Retina (tissue), 1 donor: Measurements from ENCODE around the gene RAET1L.
"Not testable (repeated sequence)": the region's sequence is repeated elsewhere in the genome, so short reads cannot be mapped to it uniquely, and the experiment has no call there.

Experiments
- DNase-seq: peaks from one replicate; pipeline ENCODE4 v3.0.0-alpha.2; 2016

Gene RAET1L, protein sequence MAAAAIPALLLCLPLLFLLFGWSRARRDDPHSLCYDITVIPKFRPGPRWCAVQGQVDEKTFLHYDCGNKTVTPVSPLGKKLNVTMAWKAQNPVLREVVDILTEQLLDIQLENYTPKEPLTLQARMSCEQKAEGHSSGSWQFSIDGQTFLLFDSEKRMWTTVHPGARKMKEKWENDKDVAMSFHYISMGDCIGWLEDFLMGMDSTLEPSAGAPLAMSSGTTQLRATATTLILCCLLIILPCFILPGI

DNA sequence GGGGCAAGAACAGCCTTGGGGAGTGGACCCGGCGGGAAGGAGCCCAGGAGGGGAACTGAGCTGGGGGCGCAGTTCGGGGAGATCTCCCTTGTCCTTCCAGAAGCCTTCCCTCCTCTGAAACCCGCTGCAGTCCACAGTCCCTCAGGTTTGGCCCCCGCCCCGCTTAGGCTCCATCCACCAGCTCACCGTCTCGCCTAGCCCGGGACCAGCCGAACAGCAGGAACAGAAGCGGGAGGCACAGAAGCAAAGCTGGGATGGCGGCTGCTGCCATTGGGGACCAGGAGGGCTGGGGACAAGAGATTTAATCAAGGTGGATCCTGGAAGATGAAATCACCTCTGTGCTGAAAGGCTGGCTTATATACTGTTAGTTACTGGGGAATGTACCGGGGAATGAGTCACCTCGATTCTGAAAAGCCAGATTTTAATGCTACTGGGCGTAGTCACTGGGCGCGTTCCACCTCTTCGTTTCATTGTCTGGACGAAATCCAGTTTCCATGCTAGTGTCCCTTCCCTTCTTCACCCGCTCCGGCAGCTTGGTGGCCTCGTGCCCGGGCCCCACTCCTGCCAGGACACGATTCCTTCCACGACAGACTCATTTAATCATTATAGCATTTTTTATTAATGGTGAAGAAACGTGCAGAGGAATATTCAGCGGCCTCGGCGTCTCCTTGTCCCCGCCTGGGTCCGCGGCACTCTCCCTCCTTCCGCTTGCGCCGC, at the start of gene RAET1L:
TSS of gene RAET1L (minus strand) at position 332 of the 717 bp plus-strand sequence. CDS start at position 271, 61 bp downstream.
- peak; percentile 75 for DNase-seq

DNA sequence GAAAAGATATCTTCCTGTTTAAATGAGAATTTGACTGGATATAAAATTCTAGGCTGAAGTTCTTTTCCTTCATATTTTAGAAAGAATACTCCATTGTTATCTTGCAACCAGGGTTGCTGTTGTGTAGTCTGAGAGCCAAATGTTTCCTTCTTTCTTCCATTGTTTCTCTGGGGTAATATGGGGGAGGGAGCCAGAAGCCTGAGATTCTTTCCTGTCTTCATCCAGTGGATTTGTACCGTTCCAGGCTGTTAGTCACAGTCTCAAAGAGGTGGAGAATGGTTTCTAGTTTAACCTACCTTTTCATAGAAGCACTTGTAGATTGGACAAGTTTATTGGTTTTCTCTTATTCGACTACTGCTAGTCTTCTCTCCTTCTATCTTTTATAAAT, 49.7 kb upstream of the RAET1L start:
- DNase-seq = no peak

DNA sequence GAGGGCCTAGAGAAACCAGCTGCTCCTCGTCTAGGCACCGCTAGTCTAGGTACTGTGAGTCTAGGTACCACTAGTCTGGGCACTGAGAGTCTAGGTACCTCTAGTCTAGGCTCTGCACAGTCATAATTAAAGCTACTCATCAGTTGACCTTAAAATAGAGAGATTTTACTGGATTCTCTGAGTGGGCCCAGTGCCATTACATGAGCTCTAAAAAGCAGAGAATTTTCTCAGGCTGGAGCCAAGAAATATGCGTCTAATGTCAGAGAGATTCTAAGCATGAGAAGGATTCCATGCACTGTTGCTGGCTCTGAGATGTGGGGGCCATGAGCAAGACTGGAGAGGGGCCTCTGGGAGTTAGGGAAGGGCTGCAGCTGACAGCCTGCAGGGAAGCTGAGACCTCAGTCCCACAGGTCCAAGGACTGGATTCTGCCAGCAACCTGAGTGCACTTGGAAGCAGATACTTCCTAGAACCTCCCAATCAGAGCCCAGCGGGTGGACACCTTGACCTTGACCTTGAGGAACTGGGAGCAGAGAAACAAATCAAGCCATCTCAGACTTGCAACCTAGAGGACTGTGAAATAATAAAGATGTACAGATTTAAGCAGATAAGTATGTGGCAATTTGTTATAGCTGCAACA, 49.2 kb upstream of the RAET1L start:
- not testable (repeated sequence) for DNase-seq

DNA sequence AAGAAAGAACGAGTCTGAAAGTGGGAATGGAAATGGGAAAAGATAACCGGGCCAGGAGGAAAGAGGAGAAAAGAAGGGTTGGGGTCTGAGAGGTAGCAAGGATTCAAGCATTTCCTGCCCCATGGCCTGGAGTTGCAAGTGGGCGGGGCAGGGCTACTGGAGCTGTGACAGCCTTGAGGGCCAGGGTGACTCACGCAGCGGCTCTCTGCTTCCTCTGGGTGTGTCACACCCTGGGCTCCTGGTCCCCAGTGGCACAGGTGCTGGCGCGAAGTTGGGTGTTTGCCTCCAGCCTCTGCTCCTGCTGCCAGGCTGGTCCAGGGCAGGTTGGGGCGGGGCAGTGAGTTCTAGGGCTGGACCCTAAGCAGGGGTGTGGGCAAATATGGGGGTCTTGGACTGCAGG, 46.9 kb upstream of the RAET1L start:
- DNase-seq = no peak

DNA sequence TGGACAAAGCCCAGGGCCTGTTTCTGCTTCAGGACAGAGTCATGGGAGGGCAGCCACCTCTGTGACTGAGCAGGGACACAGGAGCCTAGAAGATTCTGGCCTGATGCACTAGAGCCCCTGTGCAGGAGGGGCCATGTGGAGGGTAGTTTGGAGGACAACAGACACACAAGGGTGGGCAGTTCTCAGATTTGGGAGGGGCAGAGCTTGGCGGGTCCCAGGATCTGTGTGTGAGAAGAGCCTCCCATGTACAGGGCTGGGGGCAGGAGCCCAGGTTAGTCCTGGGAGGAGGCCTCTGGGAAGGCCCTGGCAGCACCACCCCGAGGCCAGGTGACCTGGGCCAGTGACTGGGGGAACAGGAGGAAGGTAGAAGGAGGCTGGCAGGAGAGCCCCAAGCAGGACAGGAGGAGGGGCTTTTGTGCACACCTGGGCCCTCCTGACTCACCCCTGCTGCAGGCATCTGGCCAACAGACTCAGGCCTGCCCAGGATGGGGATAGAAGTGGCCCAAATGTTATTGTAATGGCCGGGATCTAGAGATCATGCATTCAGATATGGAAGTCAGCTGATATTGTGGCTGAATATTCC, 45.0 kb upstream of the RAET1L start:
- no peak for DNase-seq

DNA sequence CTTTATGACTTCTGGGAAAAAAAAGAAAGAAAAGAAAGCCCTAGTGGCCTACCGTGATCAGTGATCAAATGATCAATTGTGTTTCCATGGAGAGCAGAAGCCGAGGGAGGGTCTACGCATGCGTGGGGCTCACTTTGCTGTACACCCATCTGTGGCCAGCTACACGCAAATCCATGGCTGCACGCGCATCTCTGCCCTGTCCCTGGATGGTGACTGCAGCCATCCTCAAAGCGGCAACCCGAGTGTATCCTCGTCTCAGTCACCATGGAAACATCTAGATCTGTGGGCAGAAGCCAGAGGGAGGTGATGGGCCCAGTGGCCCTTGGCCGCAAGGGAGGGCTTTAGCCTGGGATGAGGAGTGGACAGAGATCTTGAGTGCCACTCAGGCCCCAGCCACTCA, 44.4 kb upstream of the RAET1L start:
- no peak for DNase-seq

DNA sequence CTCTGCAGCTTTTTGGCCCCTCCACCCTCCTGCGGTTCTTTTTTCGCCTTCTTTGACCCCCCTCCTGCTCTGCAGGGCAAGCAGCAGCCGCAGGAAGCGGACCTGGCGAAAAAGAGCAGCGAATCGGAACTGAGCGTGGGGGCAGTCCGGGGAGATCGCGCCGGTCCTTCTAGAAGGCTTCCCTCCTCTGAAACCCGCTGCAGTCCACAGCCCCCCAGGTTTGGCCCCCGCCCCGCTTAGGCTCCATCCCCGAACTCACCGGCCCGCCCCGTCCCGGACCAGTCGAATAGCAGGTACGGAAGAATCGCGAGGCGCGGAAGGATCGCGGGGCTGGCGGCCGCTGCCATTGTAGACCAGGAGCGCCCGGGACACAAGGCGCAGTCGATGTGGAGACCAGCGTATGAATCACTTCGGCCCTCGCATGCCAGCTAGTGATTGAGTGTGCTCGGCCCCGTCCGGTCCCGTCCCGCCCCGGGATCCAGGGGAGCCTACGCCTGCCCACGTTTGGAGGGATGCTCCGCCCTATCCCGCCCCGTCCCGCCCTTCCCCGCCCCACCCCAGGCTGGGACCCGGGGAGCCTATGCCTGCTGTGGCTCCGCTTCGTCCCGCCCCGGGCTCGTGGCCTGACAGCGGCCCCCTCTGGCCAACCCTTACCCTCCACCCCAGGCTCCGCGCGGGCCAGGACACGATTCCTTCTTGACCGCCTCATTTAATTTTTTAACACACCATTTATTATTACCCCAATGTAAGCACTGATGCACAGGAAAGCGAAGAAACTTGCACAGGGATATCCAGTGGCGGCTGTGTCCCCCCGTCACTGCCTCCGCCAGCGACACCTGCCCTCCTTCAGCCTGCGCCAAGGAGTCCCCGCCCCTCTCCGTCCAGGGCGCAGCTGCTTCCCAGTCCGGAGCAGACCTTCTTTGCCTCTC, 43.7 kb upstream of the RAET1L start, which contains the start of gene ULBP3:
TSS of gene ULBP3 (minus strand) at position 402 of the 929 bp plus-strand sequence. CDS start at position 347, 55 bp downstream.
- peak; percentile 90 for DNase-seq

DNA sequence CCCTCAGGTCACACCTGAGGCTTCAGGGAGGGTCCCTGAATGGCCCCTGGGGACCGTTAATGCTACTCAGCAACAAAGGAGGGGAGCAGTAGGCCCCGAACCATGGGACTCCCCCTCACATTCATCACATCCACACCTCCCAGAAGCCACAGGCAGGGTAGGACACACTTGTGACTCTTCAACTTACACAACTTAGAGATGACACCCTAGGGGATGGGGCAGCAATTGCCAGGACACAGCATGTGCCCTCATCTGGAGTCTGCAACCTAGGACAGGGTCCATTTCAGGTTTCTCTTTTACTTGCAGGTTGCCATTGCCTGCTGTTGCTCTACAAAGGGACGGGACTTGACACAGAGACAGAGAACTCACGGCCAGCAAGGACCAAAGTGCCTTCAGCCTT, 42.8 kb upstream of the RAET1L start:
- DNase-seq = no peak

DNA sequence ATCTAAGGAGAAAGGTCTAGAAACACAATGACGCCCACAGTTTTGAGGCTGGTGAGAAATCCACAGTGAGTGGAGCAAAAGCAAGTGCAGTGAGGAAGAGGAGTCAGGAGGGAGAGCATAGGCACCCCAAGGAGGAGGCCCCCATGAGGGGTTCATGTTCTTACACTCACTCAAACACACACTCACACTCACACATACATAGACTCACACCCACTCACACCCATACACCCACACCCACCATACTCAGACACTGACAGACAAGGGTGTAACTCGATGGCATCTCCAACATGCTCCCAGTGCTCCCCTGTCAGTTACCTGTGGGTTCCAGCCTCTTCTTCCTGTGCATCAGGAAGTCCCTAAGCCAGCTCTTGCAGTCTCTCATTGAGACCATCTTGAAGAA, 39.8 kb upstream of the RAET1L start:
- DNase-seq = no peak

DNA sequence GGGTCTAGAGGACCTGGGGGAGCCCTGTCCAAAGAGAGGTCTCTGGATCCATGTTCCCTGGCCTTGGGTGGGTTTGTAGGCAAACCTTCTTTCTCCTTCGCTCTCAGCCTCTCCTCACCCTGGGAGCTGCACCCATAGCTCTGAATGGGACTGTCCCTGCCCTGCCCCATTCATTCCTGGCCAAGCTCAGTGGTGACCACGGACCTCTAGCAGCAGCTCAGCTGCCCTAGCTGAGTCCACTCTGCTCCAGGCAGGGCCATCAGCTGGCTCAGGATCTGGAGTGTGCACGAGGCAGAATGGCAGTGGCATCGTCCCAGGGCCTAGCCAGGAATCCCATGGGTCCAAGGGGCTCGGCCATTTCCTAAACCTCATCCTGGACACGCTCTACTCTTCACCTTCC, 38.3 kb upstream of the RAET1L start:
- DNase-seq = no peak

DNA sequence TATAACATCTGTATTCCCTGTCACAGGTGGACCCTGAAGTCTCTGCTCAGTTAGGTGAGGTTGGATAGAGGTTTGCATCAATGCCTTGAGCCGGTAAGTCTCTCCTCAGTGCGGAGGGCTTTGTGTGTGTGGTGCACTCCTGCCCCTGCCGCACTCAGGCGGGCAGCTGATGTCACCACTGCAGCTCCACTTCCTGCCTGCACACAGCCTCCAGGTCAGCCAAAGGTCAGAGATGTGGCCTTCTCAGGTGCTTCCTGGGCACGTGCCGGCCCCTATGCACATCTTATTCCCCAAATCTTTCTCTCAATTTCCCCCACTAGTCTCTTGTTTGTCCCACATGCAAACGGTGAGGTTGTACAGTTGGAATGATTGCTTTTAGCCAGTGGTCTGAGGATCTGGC, 34.6 kb upstream of the RAET1L start:
- not testable (repeated sequence) for DNase-seq

DNA sequence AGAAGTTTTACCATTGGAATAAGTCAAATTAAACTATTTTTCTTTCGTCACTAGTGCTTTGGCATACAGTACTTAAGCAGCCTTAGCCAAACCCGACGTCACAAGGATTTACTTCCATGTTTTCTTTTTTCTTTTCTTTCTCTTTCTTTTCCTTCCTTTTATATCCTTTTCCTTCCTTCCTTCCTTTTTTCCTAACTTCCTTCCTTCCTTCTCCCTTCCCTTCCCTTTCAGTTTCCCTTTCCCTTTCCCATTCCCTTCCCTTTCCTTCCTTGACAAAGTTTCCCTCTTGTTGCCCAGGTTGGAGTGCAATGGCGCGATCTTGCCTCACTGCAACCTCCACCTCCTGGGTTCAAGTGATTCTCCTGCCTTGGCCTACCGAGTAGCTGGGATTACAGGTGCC, 33.7 kb upstream of the RAET1L start:
- no peak for DNase-seq

DNA sequence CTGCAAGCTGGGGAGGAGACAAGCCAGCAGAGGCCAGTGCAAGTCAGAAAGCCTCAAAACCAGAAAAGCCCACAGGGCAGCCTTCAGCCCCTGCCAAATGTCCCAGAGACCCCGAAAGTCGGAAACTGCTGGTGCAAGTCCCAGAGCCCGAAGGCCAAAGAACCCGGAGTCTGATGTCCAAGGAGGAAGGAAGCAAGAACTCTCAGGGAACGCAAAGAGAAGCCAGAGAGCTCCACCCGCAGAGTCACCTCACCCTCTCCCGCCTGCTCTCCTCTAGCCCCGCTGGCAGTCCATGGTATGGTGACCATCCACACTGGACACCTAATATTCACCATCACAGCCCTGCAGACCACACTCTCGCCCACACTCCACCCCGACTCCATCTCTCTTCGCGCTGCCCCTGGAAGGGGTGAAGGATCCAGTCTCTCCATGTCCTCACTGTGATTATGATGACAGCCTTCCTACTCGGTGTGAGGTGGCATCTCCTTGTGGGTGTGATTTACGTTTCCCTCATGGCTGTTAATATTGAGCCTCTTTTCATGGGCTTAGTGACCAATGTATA, 33.0 kb upstream of the RAET1L start:
- DNase-seq = no peak

DNA sequence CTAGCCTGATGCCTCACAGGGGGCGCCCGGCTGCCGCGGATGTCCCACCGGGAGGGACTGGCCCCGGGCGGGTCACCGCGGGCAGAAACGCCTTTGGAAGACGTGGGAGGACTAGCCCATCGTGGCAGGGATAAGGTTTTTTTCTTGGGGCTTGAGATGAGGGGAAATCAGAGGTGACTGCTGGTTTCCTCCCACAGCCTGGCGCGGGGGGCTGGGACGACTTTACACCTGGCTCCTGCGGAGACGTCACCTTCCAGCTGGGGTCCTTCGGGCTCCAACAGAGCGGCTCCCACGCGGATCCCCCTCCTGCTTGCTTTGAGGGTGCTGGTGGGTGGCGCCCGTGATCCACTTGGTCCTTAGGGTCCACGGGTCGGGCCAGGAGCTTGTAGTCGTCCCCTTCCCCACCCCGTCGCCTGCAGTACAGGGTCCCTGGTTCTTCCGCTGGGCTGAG, 32.2 kb upstream of the RAET1L start:
- DNase-seq = no peak

DNA sequence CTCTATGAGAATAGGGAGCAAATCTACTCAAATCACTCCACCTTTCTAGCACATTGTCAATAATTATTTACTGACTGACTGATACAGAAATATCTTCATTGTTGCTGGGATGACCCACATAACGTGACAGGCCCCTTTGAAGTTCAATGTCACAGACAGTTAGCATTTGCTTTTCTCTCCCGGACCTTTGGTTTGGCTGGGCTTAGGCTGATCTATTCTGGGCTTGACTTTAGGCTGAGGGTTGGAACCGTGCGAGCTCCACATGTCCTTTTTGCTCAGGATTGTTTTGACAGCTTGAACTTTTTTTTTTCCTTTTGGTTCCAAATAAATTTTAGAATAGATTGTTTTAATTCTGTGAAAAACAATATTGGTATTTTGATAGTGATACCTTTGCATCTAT, 31.6 kb upstream of the RAET1L start:
- DNase-seq = no peak

DNA sequence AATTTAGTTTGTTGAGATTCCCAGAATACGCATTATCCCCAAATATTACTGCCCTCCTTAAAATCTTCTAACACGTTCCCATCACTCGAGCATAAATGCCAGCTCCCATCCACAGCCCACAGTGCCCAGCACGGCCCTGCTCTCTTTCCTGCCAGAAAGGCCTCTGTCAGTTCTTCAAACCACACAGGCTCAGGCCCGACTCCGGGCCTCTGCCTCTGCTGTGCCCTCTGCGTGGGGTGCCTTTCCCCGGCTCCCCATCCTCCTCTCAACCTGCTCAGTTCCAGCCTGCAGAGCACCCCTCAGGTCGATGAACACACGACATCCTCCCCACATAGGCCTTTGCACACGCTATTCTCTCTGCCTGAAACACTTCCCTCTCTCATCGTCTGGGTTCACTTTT, 30.8 kb upstream of the RAET1L start:
- no peak for DNase-seq

DNA sequence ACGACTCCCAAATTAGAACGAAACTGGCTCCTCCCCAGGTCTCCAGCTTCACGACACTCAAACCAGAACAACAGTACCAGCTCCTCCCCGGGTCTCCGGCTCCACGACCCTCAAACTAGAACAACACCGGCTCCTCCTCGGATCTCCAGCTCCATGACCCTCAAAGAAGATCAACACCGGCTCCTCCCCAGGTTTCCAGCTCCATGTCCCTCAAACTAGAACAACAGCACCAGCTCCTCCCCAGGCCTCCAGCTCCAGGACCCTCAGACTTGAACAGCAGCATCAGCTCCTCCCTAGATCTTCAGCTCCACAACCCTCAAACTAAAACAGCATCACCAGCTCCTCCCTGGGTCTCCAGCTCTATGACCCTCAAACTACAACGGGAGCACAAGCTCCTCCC, 29.8 kb upstream of the RAET1L start:
- no peak for DNase-seq

DNA sequence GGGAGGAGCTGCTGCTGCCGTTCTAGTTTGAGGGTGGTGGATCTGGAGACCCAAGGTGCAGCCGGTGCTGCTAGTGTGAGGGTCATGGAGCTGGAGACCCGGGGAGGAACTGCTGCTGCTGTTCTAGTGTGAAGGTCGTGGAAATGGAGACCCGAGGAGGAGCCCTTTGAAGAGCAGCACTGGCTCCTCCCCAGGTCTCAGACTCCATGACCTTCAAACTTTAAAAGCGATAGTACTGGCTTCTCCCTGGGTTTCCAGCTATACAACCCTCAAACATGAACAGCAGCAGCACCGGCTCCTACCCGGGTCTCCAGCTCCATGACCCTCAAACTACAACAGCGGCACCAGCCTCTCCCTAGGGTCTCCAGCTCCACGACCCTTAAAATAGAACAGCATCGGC, 28.1 kb upstream of the RAET1L start:
- no peak for DNase-seq

DNA sequence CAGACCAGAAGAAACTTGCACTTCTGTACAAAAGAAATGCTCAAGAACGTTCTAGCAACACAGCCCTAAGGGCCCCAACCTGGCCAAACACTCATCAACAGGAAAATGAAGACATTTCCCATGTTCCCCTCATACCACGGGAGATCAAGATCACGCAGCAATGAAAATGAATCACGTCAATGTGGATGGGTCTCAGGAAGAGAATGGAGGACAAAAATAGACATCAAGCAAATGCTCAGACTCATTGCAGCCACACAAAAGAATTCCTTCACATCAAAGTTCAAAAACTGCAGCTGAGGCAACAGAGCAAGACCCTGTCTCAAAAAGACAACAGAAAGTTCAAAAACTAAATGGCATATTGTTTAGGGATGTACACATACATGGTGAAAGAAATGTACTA, 25.5 kb upstream of the RAET1L start:
- DNase-seq = no peak

DNA sequence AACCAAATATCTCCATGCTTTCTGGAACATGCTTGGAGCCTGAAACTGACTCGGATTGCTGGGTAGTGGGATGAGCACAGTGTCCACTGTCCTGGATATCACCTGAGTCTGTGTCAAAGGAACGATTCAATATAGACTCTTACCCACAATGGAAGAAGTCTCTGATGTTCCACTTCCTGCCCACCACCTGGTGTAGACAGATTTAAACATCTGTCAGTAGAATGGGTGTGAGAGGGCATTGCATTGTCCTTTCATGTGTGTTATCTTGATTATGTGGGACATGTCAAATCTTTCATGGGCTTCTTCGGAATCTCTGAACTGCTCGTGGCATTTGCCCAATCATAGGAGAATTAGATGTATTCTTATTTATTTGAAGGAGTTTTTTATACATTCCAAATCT, 22.8 kb upstream of the RAET1L start:
- DNase-seq = no peak

DNA sequence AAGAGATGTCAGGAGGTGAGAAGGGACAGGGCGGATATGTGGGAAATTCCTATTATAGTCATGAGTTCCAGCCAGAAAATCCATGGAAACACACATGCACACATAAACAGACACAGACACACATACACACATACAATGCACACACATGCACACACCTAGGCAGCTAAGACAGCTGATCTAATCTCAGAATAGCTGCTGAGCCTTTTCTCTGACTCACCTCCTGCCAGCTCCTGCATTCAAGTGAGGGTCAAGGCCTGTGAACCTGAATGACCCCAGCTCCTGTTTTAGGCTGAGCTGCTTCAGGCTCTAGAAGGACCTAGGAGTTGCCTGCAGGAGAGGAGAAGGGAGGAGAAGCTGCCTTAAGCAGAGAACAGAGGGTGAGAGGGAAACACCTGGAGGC, 21.6 kb upstream of the RAET1L start:
- DNase-seq = no peak

DNA sequence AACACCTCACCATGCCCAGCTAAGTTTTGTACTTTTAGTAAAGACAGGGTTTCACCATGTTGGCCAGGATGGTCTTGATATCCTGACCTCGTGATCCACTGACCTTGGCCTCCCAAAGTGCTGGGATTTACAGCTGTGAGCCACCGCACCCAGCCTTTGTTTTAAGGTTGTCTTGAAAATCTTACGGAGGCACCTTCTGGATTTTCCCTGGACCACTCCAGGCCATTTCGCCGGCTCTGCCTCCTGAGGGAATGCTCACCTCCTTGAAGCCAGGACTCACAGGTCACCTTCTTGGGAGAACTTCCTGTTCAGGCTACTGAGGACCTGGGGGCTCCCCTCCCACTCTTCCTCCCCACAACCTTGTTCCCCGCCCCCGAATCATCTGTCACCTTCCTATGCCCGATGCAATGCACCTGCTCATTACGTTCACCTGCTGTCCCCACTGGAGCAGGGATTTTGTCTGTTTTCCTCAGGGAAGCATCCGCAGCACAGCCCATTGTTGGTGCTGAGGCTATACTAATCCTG, 19.4 kb upstream of the RAET1L start:
- no peak for DNase-seq
